COLO668 (cell line): ENCODE data around the gene GDE1.
"Not testable (repeated sequence)": the region's sequence is repeated elsewhere in the genome, so short reads cannot be mapped to it uniquely, and the experiment has no call there.

ENCODE experiments used
- DNase-seq: peaks from one replicate; lab custom pipeline; 2025; ENCODE audit not compliant: unreplicated experiment; lab: John Stamatoyannopoulos, UW

Gene GDE1

DNA sequence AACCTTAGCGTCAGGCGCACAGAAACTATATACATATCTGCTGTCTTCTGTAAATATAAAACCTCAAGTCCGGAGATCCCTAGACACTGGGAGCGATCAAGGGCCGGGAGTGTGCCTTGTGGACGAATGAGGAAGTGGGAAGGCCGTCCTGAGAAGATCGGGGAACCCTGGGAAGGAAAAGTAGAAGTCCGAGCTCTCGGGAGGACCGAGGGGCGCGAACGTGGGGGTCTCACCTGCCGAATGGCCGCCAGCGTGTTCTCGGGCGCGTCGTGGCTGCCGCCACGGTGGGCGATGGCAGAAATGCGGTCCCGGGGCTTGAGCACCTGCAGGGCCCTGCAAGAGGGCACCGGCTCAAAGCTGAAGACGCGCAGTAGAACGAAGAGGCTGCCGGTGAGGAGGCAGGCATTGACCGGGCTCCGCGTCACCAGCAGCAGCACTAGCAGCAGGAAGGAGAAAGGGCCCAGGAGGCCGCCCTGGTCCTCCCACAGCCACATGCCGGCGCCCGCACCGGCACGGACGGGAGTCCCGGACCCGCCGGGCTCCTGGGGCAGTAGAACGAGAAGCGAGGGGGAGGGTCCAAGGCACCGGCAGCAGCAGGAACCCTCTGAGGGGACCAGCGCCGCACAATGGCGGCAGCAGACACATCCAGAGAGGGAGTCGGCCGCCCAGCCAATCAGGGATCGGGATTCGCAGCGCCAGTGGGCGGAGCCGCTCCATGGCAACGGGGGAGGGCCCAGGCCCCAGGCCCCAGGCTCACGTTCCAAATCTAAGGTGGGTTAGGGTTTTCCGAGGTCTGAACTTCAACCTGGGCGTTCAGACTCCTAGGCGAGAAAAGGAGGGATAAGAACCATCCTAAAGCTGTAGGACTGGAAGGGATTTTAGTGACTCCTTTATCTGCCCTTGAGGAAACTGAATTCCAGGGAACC, at the start of gene GDE1:
GDE1 (minus strand) TSS at position 628 of the 926 bp plus-strand sequence; CDS start at position 494, 134 bp downstream.
- DNase-seq = peak; percentile 94

GRCh38 chr16:19567560-19567959, 45.7 kb upstream of the GDE1 start:
- DNase-seq = no peak

GRCh38 chr16:19566362-19566761, 44.5 kb upstream of the GDE1 start:
- no peak for DNase-seq

DNA sequence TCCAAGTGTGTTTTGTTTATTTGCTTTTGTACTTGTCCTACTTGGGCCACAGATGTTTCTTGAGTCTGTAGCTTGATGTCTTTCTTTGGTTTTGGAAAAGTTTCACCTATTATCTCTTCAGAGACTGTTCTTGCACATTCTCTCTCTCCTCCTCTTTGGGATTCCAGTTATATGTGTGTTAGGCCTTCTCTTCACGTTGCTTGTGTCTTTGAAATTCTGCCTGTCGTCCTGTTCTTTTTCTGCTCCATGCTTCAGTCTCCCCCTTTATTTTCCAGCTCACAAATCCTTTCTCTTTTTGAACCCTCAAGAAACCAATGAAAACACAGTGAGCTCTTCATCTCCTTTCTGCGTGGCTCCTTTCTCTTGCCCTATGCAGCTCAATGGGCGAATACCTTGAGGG, 41.5 kb upstream of the GDE1 start:
- DNase-seq = no peak

DNA sequence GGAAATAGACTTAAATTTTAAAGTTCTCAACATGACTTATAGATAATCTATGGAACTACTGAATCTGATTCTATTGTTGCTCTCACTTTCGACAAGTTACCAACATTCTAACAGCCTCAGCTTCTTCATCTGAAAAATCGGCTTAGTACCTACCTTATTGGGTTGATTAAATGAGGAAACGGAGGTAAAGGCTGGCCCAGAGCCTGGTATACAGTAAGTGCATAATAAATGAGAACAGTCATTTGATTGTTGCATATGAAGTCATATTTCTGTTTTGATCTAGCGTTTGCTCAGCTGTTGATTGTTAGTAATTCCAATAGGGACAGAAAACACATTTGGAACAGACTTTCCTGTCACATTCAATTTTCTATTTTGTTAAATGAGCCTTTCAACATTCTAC, 38.2 kb upstream of the GDE1 start:
- no peak for DNase-seq

GRCh38 chr16:19559242-19559910, 37.5 kb upstream of the GDE1 start:
- peak; percentile 10 for DNase-seq

GRCh38 chr16:19555938-19556771, 34.3 kb upstream of the GDE1 start:
- no peak for DNase-seq

DNA sequence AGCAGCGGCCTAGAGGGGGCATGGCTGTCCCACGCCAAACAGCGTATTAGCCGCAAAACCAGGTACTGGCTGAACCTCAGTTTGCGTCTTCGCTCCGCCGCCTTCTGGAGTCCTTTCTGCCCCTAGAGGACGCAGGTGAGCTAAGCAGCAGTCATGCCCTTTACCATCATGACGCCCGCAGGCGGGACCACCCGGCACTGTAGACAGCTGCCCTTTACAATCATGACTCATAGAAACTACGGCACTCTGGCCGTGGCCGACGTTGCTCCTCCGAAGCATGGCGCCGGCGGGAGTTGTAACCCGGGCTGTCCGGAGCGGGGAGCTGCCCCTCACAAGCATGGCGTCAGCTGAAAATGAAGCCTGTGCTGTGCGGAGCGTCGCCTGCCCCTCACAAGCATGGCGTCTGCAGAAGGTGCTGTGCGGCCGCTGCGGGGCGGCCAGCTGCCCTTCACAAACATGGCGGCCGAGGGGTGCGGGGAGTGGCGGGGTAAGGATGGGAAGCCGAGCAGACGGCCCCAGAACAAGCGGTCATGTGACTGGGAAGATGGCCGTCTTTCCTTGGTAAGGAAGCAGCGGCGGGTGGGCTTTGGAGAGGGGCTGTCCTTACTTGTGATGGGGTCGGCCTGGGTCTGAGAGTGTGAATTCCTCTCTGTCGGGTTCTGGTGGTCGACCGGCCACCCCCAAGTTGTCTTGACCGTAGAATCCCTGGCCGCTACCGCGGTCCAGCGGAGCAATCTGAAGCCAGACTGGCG, 33.5 kb upstream of the GDE1 start, which contains the start of gene VPS35L:
VPS35L (plus strand) TSS at position 518 of the 752 bp plus-strand sequence; CDS start at position 545, 27 bp downstream.
- DNase-seq = peak; percentile 98

DNA sequence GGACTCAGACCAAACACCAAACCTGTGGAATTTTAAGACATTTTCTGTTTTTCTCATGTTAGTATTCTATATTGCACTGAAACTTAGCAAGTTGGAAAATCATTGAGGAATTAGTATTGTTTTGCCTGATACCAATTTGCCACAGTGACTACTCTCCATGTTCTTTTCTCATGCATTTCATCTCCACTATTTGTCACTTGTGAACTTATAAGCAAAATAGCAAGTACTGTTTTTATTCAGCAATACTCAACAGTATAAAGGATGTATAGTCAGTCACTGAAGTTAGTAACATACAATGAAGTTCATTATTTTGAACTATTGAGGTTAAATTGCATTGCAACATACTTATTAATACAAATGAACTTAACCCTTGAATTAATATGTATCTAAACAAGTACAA, 27.8 kb upstream of the GDE1 start:
- DNase-seq = no peak

DNA sequence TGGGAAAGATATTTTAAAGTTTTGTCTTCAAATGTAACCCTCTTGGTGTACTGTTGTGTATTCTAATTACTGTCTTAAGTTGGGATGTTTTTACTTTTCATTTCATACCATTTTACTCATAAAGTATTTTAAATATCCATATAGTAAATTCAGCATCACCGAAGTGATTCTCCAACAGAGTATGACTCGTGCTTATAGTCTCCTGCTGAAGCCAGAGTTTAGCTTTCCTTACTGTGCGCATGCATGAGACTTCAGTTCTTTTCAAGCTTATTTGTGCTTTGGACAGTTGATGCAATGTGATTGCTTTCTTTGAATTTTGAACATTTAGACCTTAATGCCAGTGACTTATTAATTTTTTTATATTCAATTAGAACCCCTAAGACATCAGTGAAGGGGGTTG, 26.2 kb upstream of the GDE1 start:
- no peak for DNase-seq

GRCh38 chr16:19543278-19543996, 21.5 kb upstream of the GDE1 start:
- DNase-seq = not testable (repeated sequence)

GRCh38 chr16:19542138-19542821, 20.4 kb upstream of the GDE1 start:
- DNase-seq = peak; percentile 66

GRCh38 chr16:19540241-19540970, 18.5 kb upstream of the GDE1 start:
- DNase-seq = no peak

GRCh38 chr16:19532601-19533000, 10.7 kb upstream of the GDE1 start:
- no peak for DNase-seq

DNA sequence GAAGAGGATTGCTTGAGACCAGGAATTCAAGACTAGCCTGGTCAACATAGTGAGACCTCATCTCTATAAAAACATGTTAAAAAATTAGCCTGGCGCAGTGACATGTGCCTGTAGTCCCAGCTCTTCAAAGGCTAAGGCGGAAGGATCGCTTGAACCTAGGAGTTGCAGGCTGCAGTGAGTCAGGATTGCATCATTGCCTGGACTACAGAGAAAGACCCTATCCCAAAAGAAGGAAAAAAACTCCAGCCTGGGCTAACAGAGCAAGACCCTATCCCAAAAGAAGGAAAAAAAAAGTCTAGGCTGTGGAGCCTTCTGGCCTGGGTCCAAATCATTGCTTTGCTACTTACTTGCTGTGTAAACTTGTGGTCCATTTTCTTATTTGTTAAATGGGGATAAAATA, 6.8 kb upstream of the GDE1 start:
- DNase-seq = no peak

- no peak for DNase-seq
These were observed 5.3 kb upstream of the GDE1 start for GRCh38 chr16:19527161-19527560.

DNA sequence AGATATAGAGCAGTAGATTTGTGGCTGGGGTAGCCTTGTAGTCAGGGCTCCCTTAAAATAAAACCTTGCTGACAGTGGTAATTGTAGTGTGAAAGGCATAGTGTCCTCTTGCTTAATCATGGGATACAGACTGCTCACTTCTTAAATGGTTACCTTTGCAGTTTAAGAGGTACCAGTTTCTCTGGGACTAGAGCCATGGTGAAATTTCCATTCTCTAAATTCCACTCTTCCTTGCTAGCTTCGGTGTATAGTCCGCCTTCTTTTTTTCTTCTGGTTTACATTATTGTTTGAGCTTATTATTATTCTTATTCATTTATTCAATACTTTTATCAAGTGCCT, 3.5 kb upstream of the GDE1 start:
- DNase-seq = no peak

DNA sequence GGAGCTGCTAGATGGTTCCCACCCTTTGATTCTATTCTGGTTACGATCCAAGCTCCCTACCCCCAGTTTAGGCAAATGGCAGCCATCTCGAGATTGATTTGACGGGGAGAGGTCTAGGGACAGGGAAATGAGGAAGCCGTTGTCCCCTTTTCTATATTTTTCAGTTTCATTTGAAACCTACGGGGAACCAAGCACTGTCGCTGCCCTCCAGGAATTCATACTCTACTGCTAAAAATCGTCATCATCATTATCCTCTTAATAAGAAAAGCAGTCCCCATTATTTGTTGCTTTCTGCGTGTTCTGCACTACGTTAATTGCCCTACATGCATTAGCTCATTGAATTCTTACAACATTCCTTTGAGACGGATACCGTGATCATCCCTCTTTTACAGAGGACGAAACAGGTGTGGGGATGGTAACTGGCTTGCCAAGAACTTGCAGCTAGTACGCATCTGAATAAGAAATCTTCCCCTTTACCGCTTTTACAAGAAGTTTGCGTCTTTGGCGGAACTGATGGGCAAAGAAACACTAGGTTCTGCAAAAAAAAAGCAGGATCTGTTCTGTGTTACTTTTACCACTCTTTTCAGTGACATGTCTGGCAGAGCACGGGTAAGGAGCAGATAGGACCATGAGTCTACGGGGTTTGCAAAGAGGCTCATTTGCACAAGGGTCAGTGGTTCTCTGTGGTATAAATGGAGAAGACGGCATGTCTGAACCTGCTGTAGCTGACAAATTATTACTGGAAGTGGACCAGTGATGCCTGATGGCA, 2.9 kb upstream of the GDE1 start:
- peak; percentile 18 for DNase-seq
